ENCODE results near the gene MYL3. TPM values are rescaled to one million over a fixed set of nuclear protein-coding genes. Genes with fewer than 3 reads are reported as not detected.

MYL3 gene
- total RNA-seq, 1 donor = not detected

- Histone ChIP-seq H3K4me1 (ENCODE audit: insufficient read depth, low read length) (peaks cover 14% of the 10 kb centered on the region), H3K9me3 (ENCODE audit: low read depth, low read length) (no peaks in the 10 kb centered on the region), H3K4me3 (ENCODE audit: low read length) (no peak overlapping the region), H3K27me3 (ENCODE audit: insufficient read depth, low read length) (peaks cover 21% of the 10 kb centered on the region)
Observed at GRCh38 chr3:46893763-46894162, 30.5 kb upstream of the MYL3 start.

GRCh38 chr3:46893146-46893748, 30.0 kb upstream of the MYL3 start:
- H3K9me3 ChIP-seq (ENCODE audit: low read depth, low read length) = no peaks in the 10 kb centered on the region
- H3K4me1 ChIP-seq (ENCODE audit: insufficient read depth, low read length) = peaks cover 14% of the 10 kb centered on the region
- H3K27me3 ChIP-seq (ENCODE audit: insufficient read depth, low read length) = peaks cover 21% of the 10 kb centered on the region
- H3K4me3 ChIP-seq (ENCODE audit: low read length) = no peak overlapping the region

DNA sequence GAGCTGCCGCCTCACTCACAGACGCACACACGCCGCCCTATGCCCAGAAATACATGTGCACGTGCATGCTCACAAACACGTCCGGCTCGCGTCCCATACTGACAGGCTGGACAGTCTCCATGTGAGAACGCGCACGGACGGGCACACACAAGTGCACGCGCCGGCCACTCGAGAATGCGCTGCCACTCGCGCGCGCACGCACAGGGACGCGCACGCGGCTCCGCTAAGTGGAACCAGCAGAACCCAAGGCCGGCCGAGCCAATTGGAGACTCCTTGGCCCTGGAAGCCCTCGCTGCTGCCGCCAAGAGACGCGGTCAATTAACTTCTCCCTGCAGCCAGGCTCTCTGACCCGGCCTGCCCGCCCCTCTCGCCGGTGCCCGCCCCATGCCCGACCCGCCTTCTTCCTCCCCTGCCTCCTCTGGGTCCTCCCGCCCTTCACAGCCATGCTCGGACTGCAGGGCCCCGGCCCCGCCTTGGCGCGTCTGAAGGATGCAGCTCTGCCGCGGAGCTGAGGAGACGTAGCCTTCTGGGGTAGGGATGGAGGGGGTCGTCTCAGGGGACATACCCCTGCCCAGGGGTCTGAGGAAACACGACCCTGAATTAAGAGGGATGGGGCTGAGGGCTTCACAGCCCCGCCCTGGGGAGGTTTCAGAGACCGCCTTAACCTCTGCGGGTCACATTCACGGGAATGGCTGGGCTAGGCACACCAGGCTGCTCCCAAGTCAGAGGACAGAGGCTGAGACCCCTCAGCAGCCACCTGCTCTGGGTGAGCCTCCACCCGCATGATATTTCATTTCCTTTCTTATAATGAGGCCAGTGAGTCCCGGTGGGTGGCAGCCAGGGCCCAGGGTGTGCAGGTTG, 29.3 kb upstream of the MYL3 start:
- Histone ChIP-seq H3K4me1 (ENCODE audit: insufficient read depth, low read length) (peaks cover 14% of the 10 kb centered on the region), H3K27me3 (ENCODE audit: insufficient read depth, low read length) (peaks cover 21% of the 10 kb centered on the region), H3K4me3 (ENCODE audit: low read length) (no peak overlapping the region), H3K9me3 (ENCODE audit: low read depth, low read length) (no peaks in the 10 kb centered on the region)

DNA sequence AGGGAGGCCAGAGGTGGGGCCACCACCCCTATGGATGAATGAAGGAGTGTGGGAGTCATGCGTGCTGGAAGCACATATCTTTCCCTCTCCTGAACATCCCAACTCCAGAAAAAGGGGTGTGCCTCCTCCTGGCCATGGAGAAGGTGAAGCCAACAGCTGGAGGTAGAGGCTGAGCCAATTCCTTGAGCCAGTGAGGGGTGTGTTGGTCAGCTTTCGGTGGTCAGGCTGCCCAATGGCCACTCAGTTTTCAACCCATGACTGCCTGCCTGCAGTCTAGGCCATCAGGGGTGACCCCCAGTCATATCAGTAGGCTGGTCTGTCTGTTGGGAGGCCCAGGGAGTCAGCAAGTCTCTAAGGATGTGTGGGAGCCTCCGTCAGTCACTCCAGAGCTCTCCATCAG, 27.9 kb upstream of the MYL3 start:
- H3K27me3 ChIP-seq (ENCODE audit: insufficient read depth, low read length) = peaks cover 21% of the 10 kb centered on the region
- H3K4me3 ChIP-seq (ENCODE audit: low read length) = no peak overlapping the region
- H3K4me1 ChIP-seq (ENCODE audit: insufficient read depth, low read length) = peaks cover 14% of the 10 kb centered on the region
- no peaks in the 10 kb centered on the region for H3K9me3 ChIP-seq (ENCODE audit: low read depth, low read length)

GRCh38 chr3:46890132-46890531, 26.9 kb upstream of the MYL3 start:
- peaks cover 21% of the 10 kb centered on the region for H3K27me3 ChIP-seq (ENCODE audit: insufficient read depth, low read length)

GRCh38 chr3:46889381-46890110, 26.3 kb upstream of the MYL3 start:
- Histone ChIP-seq H3K9me3 (ENCODE audit: low read depth, low read length) (no peaks in the 10 kb centered on the region), H3K27me3 (ENCODE audit: insufficient read depth, low read length) (peaks cover 22% of the 10 kb centered on the region), H3K4me1 (ENCODE audit: insufficient read depth, low read length) (peaks cover 14% of the 10 kb centered on the region), H3K4me3 (ENCODE audit: low read length) (no peak overlapping the region)

More at GRCh38 chr3:46890132-46890531, 26.9 kb upstream of the MYL3 start:
- H3K9me3 ChIP-seq (ENCODE audit: low read depth, low read length) = no peaks in the 10 kb centered on the region
- no peak overlapping the region for H3K4me3 ChIP-seq (ENCODE audit: low read length)
- peaks cover 14% of the 10 kb centered on the region for H3K4me1 ChIP-seq (ENCODE audit: insufficient read depth, low read length)

DNA sequence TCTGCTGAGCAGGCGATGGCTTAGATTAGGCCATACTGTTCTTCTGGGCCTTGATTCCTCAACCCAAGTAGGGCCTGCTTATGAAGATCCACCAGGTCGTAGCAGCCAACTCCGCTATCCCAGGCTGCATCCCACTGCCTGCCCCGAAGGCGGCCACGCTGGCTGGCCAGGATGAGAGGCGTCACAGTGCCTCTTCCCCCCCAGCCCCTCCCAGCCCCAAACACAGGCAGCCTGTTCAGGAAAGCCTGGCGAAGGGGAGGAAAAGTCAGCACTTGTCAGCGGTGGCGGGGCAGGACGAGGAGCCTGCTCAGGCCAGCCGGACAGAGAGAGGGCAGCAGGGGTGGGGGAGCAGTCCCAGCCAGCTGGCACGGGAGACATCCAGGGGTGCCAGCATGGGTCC, 25.5 kb upstream of the MYL3 start:
- Histone ChIP-seq H3K4me3 (ENCODE audit: low read length) (no peak overlapping the region), H3K9me3 (ENCODE audit: low read depth, low read length) (no peaks in the 10 kb centered on the region), H3K4me1 (ENCODE audit: insufficient read depth, low read length) (peaks cover 14% of the 10 kb centered on the region), H3K27me3 (ENCODE audit: insufficient read depth, low read length) (peaks cover 30% of the 10 kb centered on the region)

- peaks cover 29% of the 10 kb centered on the region for H3K27me3 ChIP-seq (ENCODE audit: insufficient read depth, low read length)
- H3K4me3 ChIP-seq (ENCODE audit: low read length) = no peak overlapping the region
- H3K4me1 ChIP-seq (ENCODE audit: insufficient read depth, low read length) = peaks cover 18% of the 10 kb centered on the region
- no peaks in the 10 kb centered on the region for H3K9me3 ChIP-seq (ENCODE audit: low read depth, low read length)
Observed at GRCh38 chr3:46887980-46888494, 24.8 kb upstream of the MYL3 start.

DNA sequence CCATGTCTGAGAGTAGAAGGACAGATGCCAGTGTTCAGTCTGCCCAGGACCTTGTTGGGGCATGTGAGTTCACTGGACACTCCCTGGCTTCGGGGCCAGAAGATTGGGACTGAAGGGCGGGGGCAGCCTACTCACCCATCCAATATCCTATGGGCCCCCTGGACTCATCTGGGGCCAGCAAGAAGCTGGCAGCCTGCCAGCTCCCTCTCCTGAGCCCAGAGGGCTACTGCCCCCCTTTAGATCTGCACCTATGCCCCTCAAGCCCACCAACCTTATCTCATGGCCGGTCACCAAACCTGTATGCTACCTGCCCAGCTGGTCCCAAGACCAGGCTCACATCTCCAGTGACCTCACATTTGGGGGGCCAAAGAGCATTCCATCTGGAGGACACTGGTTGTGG, 22.4 kb upstream of the MYL3 start:
- H3K9me3 ChIP-seq (ENCODE audit: low read depth, low read length) = no peaks in the 10 kb centered on the region
- peaks cover 9% of the 10 kb centered on the region for H3K4me1 ChIP-seq (ENCODE audit: insufficient read depth, low read length)
- H3K27me3 ChIP-seq (ENCODE audit: insufficient read depth, low read length) = peaks cover 29% of the 10 kb centered on the region
- no peak overlapping the region for H3K4me3 ChIP-seq (ENCODE audit: low read length)

GRCh38 chr3:46884929-46885328, 21.7 kb upstream of the MYL3 start:
- H3K4me1 ChIP-seq (ENCODE audit: insufficient read depth, low read length) = peaks cover 9% of the 10 kb centered on the region
- no peaks in the 10 kb centered on the region for H3K9me3 ChIP-seq (ENCODE audit: low read depth, low read length)
- H3K27me3 ChIP-seq (ENCODE audit: insufficient read depth, low read length) = peaks cover 36% of the 10 kb centered on the region
- no peak overlapping the region for H3K4me3 ChIP-seq (ENCODE audit: low read length)

DNA sequence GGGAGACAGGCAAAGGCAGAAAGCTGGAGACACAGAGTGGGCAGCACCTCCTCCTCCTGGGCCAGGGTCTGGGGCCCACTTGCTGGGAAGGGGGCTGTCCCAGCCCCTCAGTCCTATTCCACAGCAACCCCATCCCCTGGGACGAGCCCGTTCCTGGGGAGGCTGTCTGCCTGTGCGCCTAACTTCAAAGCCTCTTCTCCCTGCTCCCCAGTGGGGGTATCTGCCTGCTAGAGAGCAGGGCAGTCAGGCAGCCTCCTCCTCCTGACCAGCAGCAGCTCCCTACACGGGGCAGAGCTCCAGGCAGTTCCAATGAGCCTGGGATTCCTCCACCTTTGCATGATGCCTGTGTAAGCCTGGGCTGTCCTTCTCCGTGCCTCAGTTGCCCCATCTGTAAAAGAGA, 21.2 kb upstream of the MYL3 start:
- Histone ChIP-seq H3K9me3 (ENCODE audit: low read depth, low read length) (no peaks in the 10 kb centered on the region), H3K4me1 (ENCODE audit: insufficient read depth, low read length) (peaks cover 9% of the 10 kb centered on the region), H3K4me3 (ENCODE audit: low read length) (no peak overlapping the region), H3K27me3 (ENCODE audit: insufficient read depth, low read length) (peaks cover 36% of the 10 kb centered on the region)

GRCh38 chr3:46883830-46884185, 20.6 kb upstream of the MYL3 start:
- H3K27me3 ChIP-seq (ENCODE audit: insufficient read depth, low read length) = peaks cover 36% of the 10 kb centered on the region
- H3K4me3 ChIP-seq (ENCODE audit: low read length) = no peak overlapping the region

DNA sequence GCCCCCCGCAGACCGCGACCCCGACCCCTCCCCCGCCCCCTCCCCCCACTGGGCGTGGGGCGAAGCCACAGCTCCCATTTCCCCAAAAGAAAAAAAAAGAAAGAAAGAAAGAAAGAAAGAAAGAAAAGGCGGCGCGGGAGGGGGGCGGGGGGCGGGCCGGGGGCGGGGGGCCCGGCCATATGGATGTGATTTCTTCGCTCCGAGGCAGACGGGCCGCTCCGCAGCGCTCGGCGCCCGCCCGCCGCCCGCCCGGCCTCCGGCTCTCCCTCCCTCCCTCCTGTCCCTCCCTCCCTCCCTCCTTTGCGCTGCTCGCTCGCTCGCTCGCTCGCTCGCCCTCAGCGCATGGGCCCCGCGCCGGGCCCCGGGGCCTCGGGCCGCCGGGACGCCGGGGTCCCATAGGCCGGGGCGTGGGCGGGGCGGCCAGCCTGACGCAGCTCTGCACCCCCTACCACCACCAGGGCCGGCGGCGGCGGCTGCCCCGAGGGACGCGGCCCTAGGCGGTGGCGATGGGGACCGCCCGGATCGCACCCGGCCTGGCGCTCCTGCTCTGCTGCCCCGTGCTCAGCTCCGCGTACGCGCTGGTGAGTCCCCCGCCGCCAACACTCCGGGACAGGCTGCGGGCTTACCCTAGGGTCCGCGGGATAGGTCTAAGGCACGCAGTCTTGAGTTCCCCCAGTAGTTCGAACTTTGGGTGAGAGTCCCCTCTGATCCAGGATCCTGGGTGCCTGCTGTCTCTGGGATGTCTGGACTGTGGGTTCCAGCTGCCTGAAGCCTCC, 20.0 kb upstream of the MYL3 start:
- no peak overlapping the region for H3K4me3 ChIP-seq (ENCODE audit: low read length)

More at GRCh38 chr3:46883830-46884185, 20.6 kb upstream of the MYL3 start:
- H3K4me1 ChIP-seq (ENCODE audit: insufficient read depth, low read length) = peaks cover 9% of the 10 kb centered on the region
- no peaks in the 10 kb centered on the region for H3K9me3 ChIP-seq (ENCODE audit: low read depth, low read length)

GRCh38 chr3:46882377-46883053, 19.3 kb upstream of the MYL3 start:
- peaks cover 9% of the 10 kb centered on the region for H3K4me1 ChIP-seq (ENCODE audit: insufficient read depth, low read length)
- no peaks in the 10 kb centered on the region for H3K9me3 ChIP-seq (ENCODE audit: low read depth, low read length)
- H3K27me3 ChIP-seq (ENCODE audit: insufficient read depth, low read length) = peaks cover 36% of the 10 kb centered on the region
- H3K4me3 ChIP-seq (ENCODE audit: low read length) = peak overlapping the region; percentile 8

More for the DNA sequence above, 20.0 kb upstream of the MYL3 start:
- H3K27me3 ChIP-seq (ENCODE audit: insufficient read depth, low read length) = peaks cover 36% of the 10 kb centered on the region
- peaks cover 9% of the 10 kb centered on the region for H3K4me1 ChIP-seq (ENCODE audit: insufficient read depth, low read length)
- H3K9me3 ChIP-seq (ENCODE audit: low read depth, low read length) = no peaks in the 10 kb centered on the region
